GM13977 (cell line): ENCODE measurements around the gene ZNF562.
"Not testable (repeated sequence)": the region's sequence is repeated elsewhere in the genome, so short reads cannot be mapped to it uniquely, and the experiment has no call there.

Source experiments
- DNase-seq: peaks from one replicate; pipeline ENCODE4 v3.0.0; 2012; ENCODE audit warnings: low spot score
- CTCF ChIP-seq: IDR thresholded peaks from 2 replicates; pipeline ENCODE4 v1.5.1; 2012; ENCODE audit warnings: mild to moderate bottlenecking, control low read depth; ENCODE audit not compliant: insufficient read depth; ENCODE audit errors: extremely low read depth, missing control alignments
- in situ Hi-C: fragments of 300-500 bp; cut with MboI; formaldehyde crosslinking; loops from one replicate; pipeline ENCODE4 v1.12.0; 2022; ENCODE audit warnings: low sequenced_read_pairs, low pct_unique_long_range_greater_than_20kb, mixed read lengths, inconsistent platforms; ENCODE audit not compliant: unreplicated experiment

The ZNF562 gene

GRCh38 chr19:9671655-9672054 lies 3.2 kb downstream of the ZNF562 start:
- TF ChIP-seq CTCF: no peak
- in situ Hi-C loops: no loop called here
- no peak for DNase-seq

- in situ Hi-C loops: no loop called here
- no peak for TF ChIP-seq CTCF
- no peak for DNase-seq
Measured at GRCh38 chr19:9668544-9668943, 6.4 kb downstream of the ZNF562 start.

DNA sequence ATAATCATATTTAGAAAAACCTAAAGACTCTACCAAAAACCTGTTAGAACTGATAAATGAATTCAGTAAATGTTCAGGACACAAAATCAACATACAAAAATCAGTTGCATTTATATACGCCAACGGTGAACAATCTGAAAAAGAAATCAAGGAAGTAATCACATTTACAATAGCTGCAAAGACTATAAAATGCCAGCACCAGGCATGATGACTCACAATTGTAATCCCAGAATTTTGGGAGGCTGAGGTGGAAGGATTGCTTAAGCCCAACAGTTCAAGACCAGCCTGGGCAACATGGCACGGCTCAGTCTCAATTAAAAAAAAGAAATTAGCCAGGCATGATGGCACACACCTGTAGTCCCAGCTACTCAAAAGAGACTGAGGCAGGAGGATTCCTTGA lies 7.0 kb downstream of the ZNF562 start:
- no peak for DNase-seq
- TF ChIP-seq CTCF: no peak
- in situ Hi-C loops: no loop called here

DNA sequence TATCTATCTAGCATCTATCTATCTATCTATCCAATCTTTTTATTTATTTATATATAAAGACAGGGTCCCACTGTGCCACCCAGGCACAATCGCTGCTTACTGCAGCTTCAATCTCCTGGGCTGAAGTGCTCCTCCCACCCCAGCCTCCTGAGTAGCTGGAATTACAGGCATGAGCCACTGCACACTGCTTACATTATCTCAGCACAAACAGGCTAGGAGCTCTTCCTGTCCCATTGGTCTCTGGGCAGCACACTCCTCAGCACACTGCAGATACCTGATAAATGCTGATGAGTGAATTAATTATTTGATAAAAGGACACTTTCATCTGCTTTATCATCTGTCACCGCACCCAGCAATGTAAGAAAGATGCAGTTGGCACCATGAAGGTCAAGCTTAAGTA lies 16.1 kb downstream of the ZNF562 start:
- in situ Hi-C loops: no loop called here
- TF ChIP-seq CTCF: no peak
- DNase-seq: no peak

GRCh38 chr19:9653066-9653555 lies 21.8 kb downstream of the ZNF562 start:
- DNase-seq, in situ Hi-C loops: not testable (repeated sequence)

GRCh38 chr19:9651464-9651863 lies 23.4 kb downstream of the ZNF562 start:
- DNase-seq, in situ Hi-C loops: not testable (repeated sequence)

DNA sequence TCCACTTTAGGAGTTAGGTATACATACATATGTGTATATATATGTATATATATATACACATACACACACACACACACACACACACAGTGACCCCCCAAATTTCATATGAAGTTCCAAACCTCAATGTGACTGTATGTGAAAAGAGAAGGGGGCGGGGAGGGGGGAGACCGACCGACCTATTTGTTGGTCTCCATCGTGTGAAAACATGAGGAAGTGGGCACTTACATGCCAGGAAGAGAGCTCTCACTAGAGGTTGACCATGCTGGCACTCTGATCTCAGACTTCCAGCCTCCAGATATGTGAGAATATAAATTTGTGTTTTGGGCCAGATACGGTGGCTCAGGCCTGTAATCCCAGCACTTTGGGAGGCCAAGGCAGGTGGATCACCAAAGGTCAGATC lies 24.6 kb downstream of the ZNF562 start:
- in situ Hi-C loops: no loop called here

More for the DNA sequence above, 24.6 kb downstream of the ZNF562 start:
- no peak for DNase-seq
- TF ChIP-seq CTCF: no peak
